ENCODE results near the gene SNRPA1. TPM values are rescaled to one million over a fixed set of nuclear protein-coding genes. Genes with fewer than 3 reads are reported as not detected.

SNRPA1 gene
- total RNA-seq, 1 donor from 2014 or later = 98.0 TPM

- H3K4me1 Mint-ChIP-seq = peaks cover 5% of the 10 kb centered on the region
- Histone ChIP-seq H3K27ac (no peak overlapping the region), H3K4me2 (no peak overlapping the region), H3F3A (ENCODE audit: low read depth) (no peaks in the 10 kb centered on the region), H3K27me3 (peaks cover 10% of the 10 kb centered on the region), H3K36me3 (no peaks in the 10 kb centered on the region), H3K4me1 (no peaks in the 10 kb centered on the region), H4K20me1 (ENCODE audit: low read depth) (no peaks in the 10 kb centered on the region), H3K9ac (no peak overlapping the region), H3K79me2 (ENCODE audit: low read depth) (no peaks in the 10 kb centered on the region), H2AFZ (replicated peaks) (no peak overlapping the region), H3K9me3 (ENCODE audit: low read depth) (no peaks in the 10 kb centered on the region), H3K4me3 (no peak overlapping the region)
- no peaks in the 10 kb centered on the region for H3K9me3 Mint-ChIP-seq
- H3K4me3 Mint-ChIP-seq = no peak overlapping the region
- H3K27me3 Mint-ChIP-seq (ENCODE audit: insufficient read depth, low read depth) = peaks cover 22% of the 10 kb centered on the region
- no peak overlapping the region for H3K27ac Mint-ChIP-seq
- no peaks in the 10 kb centered on the region for H3K36me3 Mint-ChIP-seq
- no peak for TF ChIP-seq EZH2phosphoT487 (IDR thresholded peaks at IDR 0.05)
- TF ChIP-seq EZH2 (IDR thresholded peaks at IDR 0.05) = no peak
- TF ChIP-seq CTCF (IDR thresholded peaks at IDR 0.05) = no peak
- DNase-seq (ENCODE audit: low spot score) = no peak
These were observed 29.6 kb upstream of the SNRPA1 start for GRCh38 chr15:101324524-101325177.

GRCh38 chr15:101323793-101324523, 28.9 kb upstream of the SNRPA1 start:
- H3K9me3 ChIP-seq (ENCODE audit: low read depth) = no peaks in the 10 kb centered on the region
- H3K27ac Mint-ChIP-seq = no peak overlapping the region
- no peaks in the 10 kb centered on the region for H3K36me3 Mint-ChIP-seq
- no peak overlapping the region for H2AFZ ChIP-seq (replicated peaks)
- H3K79me2 ChIP-seq (ENCODE audit: low read depth) = no peaks in the 10 kb centered on the region
- TF ChIP-seq EZH2 (IDR thresholded peaks at IDR 0.05) = no peak
- no peak for TF ChIP-seq CTCF (IDR thresholded peaks at IDR 0.05)
- TF ChIP-seq EZH2phosphoT487 (IDR thresholded peaks at IDR 0.05) = no peak
- no peaks in the 10 kb centered on the region for H3K4me1 ChIP-seq
- H3K36me3 ChIP-seq = no peaks in the 10 kb centered on the region
- peaks cover 23% of the 10 kb centered on the region for H3K27me3 Mint-ChIP-seq (ENCODE audit: insufficient read depth, low read depth)
- no peaks in the 10 kb centered on the region for H3F3A ChIP-seq (ENCODE audit: low read depth)
- H3K4me3 Mint-ChIP-seq = no peak overlapping the region
- H3K27me3 ChIP-seq = peaks cover 14% of the 10 kb centered on the region
- H3K27ac ChIP-seq = no peak overlapping the region
- no peak for DNase-seq (ENCODE audit: low spot score)
- no peak overlapping the region for H3K4me2 ChIP-seq
- H3K9ac ChIP-seq = no peak overlapping the region
- peaks cover 4% of the 10 kb centered on the region for H3K4me1 Mint-ChIP-seq
- H4K20me1 ChIP-seq (ENCODE audit: low read depth) = no peaks in the 10 kb centered on the region
- no peaks in the 10 kb centered on the region for H3K9me3 Mint-ChIP-seq
- no peak overlapping the region for H3K4me3 ChIP-seq

GRCh38 chr15:101322854-101323477, 27.9 kb upstream of the SNRPA1 start:
- H3F3A ChIP-seq (ENCODE audit: low read depth) = no peaks in the 10 kb centered on the region
- H3K4me1 ChIP-seq = no peaks in the 10 kb centered on the region
- Mint-ChIP-seq H3K4me3 (no peak overlapping the region), H3K27ac (no peak overlapping the region), H3K9me3 (no peaks in the 10 kb centered on the region), H3K4me1 (no peaks in the 10 kb centered on the region), H3K36me3 (no peaks in the 10 kb centered on the region), H3K27me3 (ENCODE audit: insufficient read depth, low read depth) (peaks cover 28% of the 10 kb centered on the region)
- peaks cover 14% of the 10 kb centered on the region for H3K27me3 ChIP-seq
- no peak overlapping the region for H3K27ac ChIP-seq
- no peak overlapping the region for H3K4me2 ChIP-seq
- no peaks in the 10 kb centered on the region for H3K36me3 ChIP-seq
- DNase-seq (ENCODE audit: low spot score) = no peak
- TF ChIP-seq EZH2 (IDR thresholded peaks at IDR 0.05) (no peak), CTCF (IDR thresholded peaks at IDR 0.05) (no peak)
- H3K9ac ChIP-seq = no peak overlapping the region
- no peaks in the 10 kb centered on the region for H3K79me2 ChIP-seq (ENCODE audit: low read depth)
- no peak overlapping the region for H2AFZ ChIP-seq (replicated peaks)
- no peaks in the 10 kb centered on the region for H4K20me1 ChIP-seq (ENCODE audit: low read depth)
- H3K4me3 ChIP-seq = no peak overlapping the region
- H3K9me3 ChIP-seq (ENCODE audit: low read depth) = no peaks in the 10 kb centered on the region
